Chondrocyte (in vitro differentiated cells): ENCODE results near the gene RALGPS1. TPM values are rescaled to one million over a fixed set of nuclear protein-coding genes. Genes with fewer than 3 reads are reported as not detected.

Experiments
- DNase-seq: peaks from one replicate; pipeline ENCODE4 v3.0.0; 2021; ENCODE audit warnings: mixed read lengths, low spot score
- H3K27ac Mint-ChIP-seq: one replicate; pipeline ENCODE4 v1.8.0; 2021; ENCODE audit warnings: mild to moderate bottlenecking, moderate library complexity, mixed read lengths; ENCODE audit not compliant: unreplicated experiment
- H3K27me3 Mint-ChIP-seq: 2 replicates; pipeline ENCODE4 v1.8.0; 2021; ENCODE audit warnings: low read depth, mixed read lengths
- H3K36me3 Mint-ChIP-seq: 2 replicates; pipeline ENCODE4 v1.8.0; 2021; ENCODE audit warnings: low read depth, mixed read lengths
- H3K4me1 Mint-ChIP-seq: 2 replicates; pipeline ENCODE4 v1.8.0; 2021; ENCODE audit warnings: low read depth, mild to moderate bottlenecking, mixed read lengths
- H3K4me3 Mint-ChIP-seq: one replicate; pipeline ENCODE4 v1.8.0; 2021; ENCODE audit warnings: mild to moderate bottlenecking, moderate library complexity, mixed read lengths; ENCODE audit not compliant: unreplicated experiment
- H3K9me3 Mint-ChIP-seq: 2 replicates; pipeline ENCODE4 v1.8.0; 2021; ENCODE audit warnings: low read depth, mixed read lengths
- total RNA-seq: library from RNA; stranded (reverse); gene quantifications from 3 replicates; pipeline ENCODE4 v1.2.1, GENCODE V29; 2021
- TF ChIP-seq, protein P1 (sequence below): fragments of 200-600 bp; sonication (generic); IDR thresholded peaks from 2 replicates; pipeline ENCODE4 v1.5.0; 2021; ENCODE audit warnings: antibody characterized with exemption, mild to moderate bottlenecking, moderate library complexity

The RALGPS1 gene
- total RNA-seq, 1 donor from 2014 or later, result 8.1 TPM

DNA sequence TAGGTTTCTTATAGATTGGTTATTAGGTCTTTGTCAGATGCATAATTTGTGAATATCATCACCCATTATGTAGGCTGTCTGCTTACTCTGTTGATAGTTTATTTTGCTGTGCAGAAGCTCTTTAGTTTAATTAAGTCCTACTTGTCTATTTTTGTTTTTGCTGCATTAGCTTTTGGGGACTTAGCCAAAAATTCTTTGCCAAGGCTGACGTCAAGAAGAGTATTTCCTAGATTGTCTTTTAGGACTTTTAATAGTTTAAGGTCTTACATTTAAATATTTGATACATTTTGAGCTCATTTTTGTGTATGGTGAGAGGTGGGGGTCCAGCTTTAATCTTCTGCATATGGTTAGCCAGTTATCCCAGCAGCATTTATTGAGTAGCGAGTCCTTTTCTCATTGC is 232.7 kb downstream of the RALGPS1 start:
- Mint-ChIP-seq H3K4me1 (peaks cover 16% of the 10 kb centered on the region), H3K27ac (no peak overlapping the region), H3K36me3 (no peaks in the 10 kb centered on the region), H3K9me3 (peaks cover 5% of the 10 kb centered on the region), H3K4me3 (no peak overlapping the region), H3K27me3 (no peaks in the 10 kb centered on the region)
- TF ChIP-seq, protein P1, sequence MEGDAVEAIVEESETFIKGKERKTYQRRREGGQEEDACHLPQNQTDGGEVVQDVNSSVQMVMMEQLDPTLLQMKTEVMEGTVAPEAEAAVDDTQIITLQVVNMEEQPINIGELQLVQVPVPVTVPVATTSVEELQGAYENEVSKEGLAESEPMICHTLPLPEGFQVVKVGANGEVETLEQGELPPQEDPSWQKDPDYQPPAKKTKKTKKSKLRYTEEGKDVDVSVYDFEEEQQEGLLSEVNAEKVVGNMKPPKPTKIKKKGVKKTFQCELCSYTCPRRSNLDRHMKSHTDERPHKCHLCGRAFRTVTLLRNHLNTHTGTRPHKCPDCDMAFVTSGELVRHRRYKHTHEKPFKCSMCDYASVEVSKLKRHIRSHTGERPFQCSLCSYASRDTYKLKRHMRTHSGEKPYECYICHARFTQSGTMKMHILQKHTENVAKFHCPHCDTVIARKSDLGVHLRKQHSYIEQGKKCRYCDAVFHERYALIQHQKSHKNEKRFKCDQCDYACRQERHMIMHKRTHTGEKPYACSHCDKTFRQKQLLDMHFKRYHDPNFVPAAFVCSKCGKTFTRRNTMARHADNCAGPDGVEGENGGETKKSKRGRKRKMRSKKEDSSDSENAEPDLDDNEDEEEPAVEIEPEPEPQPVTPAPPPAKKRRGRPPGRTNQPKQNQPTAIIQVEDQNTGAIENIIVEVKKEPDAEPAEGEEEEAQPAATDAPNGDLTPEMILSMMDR, result no peak
- DNase-seq, result no peak

GRCh38 chr9:127148014-127148413 is 233.4 kb downstream of the RALGPS1 start:
- peaks cover 14% of the 10 kb centered on the region for H3K4me1 Mint-ChIP-seq
- TF ChIP-seq, protein P1, result no peak
- H3K27me3 Mint-ChIP-seq, result no peaks in the 10 kb centered on the region
- H3K36me3 Mint-ChIP-seq, result no peaks in the 10 kb centered on the region
- no peak overlapping the region for H3K27ac Mint-ChIP-seq
- no peak overlapping the region for H3K4me3 Mint-ChIP-seq
- DNase-seq, result peak; percentile 57
- H3K9me3 Mint-ChIP-seq, result peaks cover 5% of the 10 kb centered on the region

DNA sequence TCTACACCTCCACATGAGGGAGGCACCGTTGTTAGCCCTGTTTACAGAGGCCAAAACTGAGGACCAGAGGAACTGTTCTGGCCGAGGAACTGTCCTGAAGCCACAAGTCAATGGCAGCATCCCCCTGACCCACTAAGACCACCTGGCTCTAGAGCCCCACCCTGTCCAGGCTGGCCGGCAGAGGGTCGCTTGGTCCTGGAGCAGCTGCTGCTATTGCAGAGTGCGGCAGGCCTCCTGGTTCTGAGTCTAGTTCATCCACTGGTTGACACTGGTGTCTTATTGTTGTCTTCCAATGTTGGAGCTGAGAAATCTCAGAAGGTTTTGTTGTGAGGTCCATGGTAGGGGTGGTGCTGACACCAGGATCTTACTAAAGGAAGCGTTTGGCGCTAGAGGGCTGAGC is 234.4 kb downstream of the RALGPS1 start:
- Mint-ChIP-seq H3K27ac (no peak overlapping the region), H3K4me1 (peaks cover 9% of the 10 kb centered on the region), H3K9me3 (peaks cover 5% of the 10 kb centered on the region), H3K4me3 (no peak overlapping the region), H3K36me3 (no peaks in the 10 kb centered on the region), H3K27me3 (no peaks in the 10 kb centered on the region)
- TF ChIP-seq, protein P1, result no peak
- DNase-seq, result peak; percentile 47

GRCh38 chr9:127149463-127150390 is 235.1 kb downstream of the RALGPS1 start:
- TF ChIP-seq, protein P1, result no peak
- no peak for DNase-seq
- H3K36me3 Mint-ChIP-seq, result no peaks in the 10 kb centered on the region
- no peak overlapping the region for H3K27ac Mint-ChIP-seq
- H3K9me3 Mint-ChIP-seq, result peaks cover 5% of the 10 kb centered on the region
- no peaks in the 10 kb centered on the region for H3K27me3 Mint-ChIP-seq
- no peak overlapping the region for H3K4me3 Mint-ChIP-seq
- H3K4me1 Mint-ChIP-seq, result peaks cover 17% of the 10 kb centered on the region

DNA sequence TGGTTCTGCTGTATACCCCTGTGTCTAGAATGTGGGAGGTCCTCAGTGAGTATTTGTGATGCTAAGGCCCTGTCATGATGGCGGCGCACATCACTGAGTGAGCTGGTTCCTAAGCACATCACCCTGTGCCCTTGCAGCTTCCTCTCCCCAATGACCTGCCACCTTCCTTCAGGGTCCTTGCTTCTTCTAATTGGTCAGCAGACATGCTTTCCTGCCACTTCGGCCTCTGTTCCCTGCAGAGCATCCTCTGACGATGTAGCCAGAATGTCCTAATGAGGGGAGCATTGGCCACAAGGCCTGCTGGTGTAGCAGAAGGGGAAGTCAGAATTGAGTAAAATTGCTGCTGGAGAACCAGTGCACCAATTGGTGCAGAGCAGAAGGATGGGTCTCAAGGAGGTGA is 238.9 kb downstream of the RALGPS1 start:
- TF ChIP-seq, protein P1, result no peak
- Mint-ChIP-seq H3K27me3 (no peaks in the 10 kb centered on the region), H3K27ac (no peak overlapping the region), H3K4me1 (peaks cover 16% of the 10 kb centered on the region), H3K4me3 (no peak overlapping the region), H3K9me3 (no peaks in the 10 kb centered on the region), H3K36me3 (no peaks in the 10 kb centered on the region)
- DNase-seq, result no peak
